GM23338 (cell line): ENCODE measurements around the gene RPS6KA5. TPM values are rescaled to one million over a fixed set of nuclear protein-coding genes. Genes with fewer than 3 reads are reported as not detected.

Source experiments
- ATAC-seq: fragments of 200-7000 bp; cut with Tn5 transposase; 3 replicates; pipeline ENCODE4 v1.9.1; 2020
- DNase-seq: peaks from one replicate; pipeline ENCODE4 v3.0.0-alpha.2; 2015; ENCODE audit warnings: low spot score
- H2AFZ ChIP-seq: fragments of 200-600 bp; sonication (generic); 2 replicates; pipeline ENCODE4 v1.8.0; 2016; ENCODE audit warnings: antibody characterized with exemption, mild to moderate bottlenecking, moderate library complexity
- H3F3A ChIP-seq: fragments of 200-600 bp; sonication (generic); replicated peaks from 2 replicates; pipeline ENCODE4 v1.8.0; 2017; ENCODE audit warnings: antibody characterized with exemption, mixed run types, low read depth
- H3K27ac ChIP-seq: fragments of 200-600 bp; sonication (generic); 2 replicates; pipeline ENCODE4 v1.6.1; 2016; ENCODE audit warnings: low read depth
- H3K27me3 ChIP-seq: fragments of 200-600 bp; sonication (generic); 2 replicates; pipeline ENCODE4 v1.8.0; 2016; ENCODE audit warnings: mild to moderate bottlenecking, mixed run types, moderate library complexity; ENCODE audit not compliant: insufficient read depth
- H3K36me3 ChIP-seq: fragments of 200-600 bp; sonication (generic); 2 replicates; pipeline ENCODE4 v1.8.0; 2016; ENCODE audit warnings: mild to moderate bottlenecking; ENCODE audit not compliant: insufficient read depth
- H3K4me1 ChIP-seq: fragments of 200-600 bp; sonication (generic); 2 replicates; pipeline ENCODE4 v1.8.0; 2016; ENCODE audit warnings: mild to moderate bottlenecking, moderate library complexity; ENCODE audit not compliant: insufficient read depth
- H3K4me2 ChIP-seq: fragments of 200-600 bp; sonication (generic); 2 replicates; pipeline ENCODE4 v1.7.1; 2017; ENCODE audit warnings: mixed run types
- H3K4me3 ChIP-seq: fragments of 200-600 bp; sonication (generic); 2 replicates; pipeline ENCODE4 v1.6.1; 2016; ENCODE audit warnings: mixed run types
- H3K79me2 ChIP-seq: fragments of 200-600 bp; sonication (generic); replicated peaks from 2 replicates; pipeline ENCODE4 v1.8.0; 2017; ENCODE audit warnings: mild to moderate bottlenecking; ENCODE audit not compliant: insufficient read depth
- H3K9me2 ChIP-seq: fragments of 200-600 bp; sonication (generic); 2 replicates; pipeline ENCODE4 v1.8.0; 2017; ENCODE audit not compliant: insufficient read depth
- H4K20me1 ChIP-seq: fragments of 200-600 bp; sonication (generic); replicated peaks from 2 replicates; pipeline ENCODE4 v1.8.0; 2017; ENCODE audit warnings: mild to moderate bottlenecking; ENCODE audit not compliant: insufficient read depth
- H3K27ac Mint-ChIP-seq: 2 replicates; pipeline ENCODE4 v1.8.0; 2020; ENCODE audit warnings: inconsistent platforms, mild to moderate bottlenecking, moderate library complexity, mixed read lengths
- H3K27me3 Mint-ChIP-seq: 3 replicates; pipeline ENCODE4 v1.8.0; 2022; ENCODE audit warnings: low read depth, mild to moderate bottlenecking, moderate library complexity, mixed read lengths, inconsistent platforms; ENCODE audit not compliant: insufficient read depth, poor library complexity
- H3K36me3 Mint-ChIP-seq: 3 replicates; pipeline ENCODE4 v1.8.0; 2021; ENCODE audit warnings: low read depth, mild to moderate bottlenecking, inconsistent platforms, moderate library complexity, mixed read lengths
- H3K4me1 Mint-ChIP-seq: 3 replicates; pipeline ENCODE4 v1.8.0; 2020; ENCODE audit warnings: mild to moderate bottlenecking, inconsistent platforms, mixed read lengths
- H3K4me3 Mint-ChIP-seq: 3 replicates; pipeline ENCODE4 v1.8.0; 2021; ENCODE audit warnings: moderate library complexity, mild to moderate bottlenecking, inconsistent platforms, mixed read lengths
- H3K9me3 Mint-ChIP-seq: 3 replicates; pipeline ENCODE4 v1.8.0; 2020; ENCODE audit warnings: moderate library complexity, mild to moderate bottlenecking, inconsistent platforms, mixed read lengths
- CREB1 ChIP-seq: fragments of 250-450 bp; sonication (Bioruptor Pico); IDR thresholded peaks from 2 replicates; pipeline ENCODE4 v1.5.0; 2020; ENCODE audit warnings: low read depth, mild to moderate bottlenecking, moderate library complexity
- EZH2 ChIP-seq: fragments of 200-600 bp; sonication (generic); IDR thresholded peaks from one replicate; pipeline ENCODE4 v1.8.0; 2017; ENCODE audit warnings: antibody characterized with exemption, mild to moderate bottlenecking, low read depth; ENCODE audit not compliant: unreplicated experiment
- EZH2phosphoT487 ChIP-seq: fragments of 200-600 bp; sonication (generic); IDR thresholded peaks from one replicate; pipeline ENCODE4 v1.8.1; 2018; ENCODE audit warnings: antibody characterized with exemption; ENCODE audit not compliant: unreplicated experiment
- JUNB ChIP-seq: IDR thresholded peaks from one replicate; pipeline ENCODE4 v1.6.1; 2016; ENCODE audit warnings: antibody characterized with exemption; ENCODE audit not compliant: unreplicated experiment
- NANOG ChIP-seq: IDR thresholded peaks from 2 replicates; pipeline ENCODE4 v1.6.1; 2016; ENCODE audit warnings: antibody characterized with exemption, borderline replicate concordance
- POLR2AphosphoS5 ChIP-seq: IDR thresholded peaks from 2 replicates; pipeline ENCODE4 v1.6.1; 2016; ENCODE audit warnings: antibody characterized with exemption, low read depth
- STAT1 ChIP-seq: IDR thresholded peaks from one replicate; pipeline ENCODE4 v1.6.1; 2016; ENCODE audit warnings: antibody characterized with exemption; ENCODE audit not compliant: unreplicated experiment
- ZNF114 ChIP-seq: fragments of 250-450 bp; sonication (Bioruptor Pico); IDR thresholded peaks from 2 replicates; pipeline ENCODE4 v1.5.0; 2020; ENCODE audit warnings: mild to moderate bottlenecking, moderate library complexity
- ZNF331 ChIP-seq: fragments of 250-450 bp; sonication (Bioruptor Pico); IDR thresholded peaks from 2 replicates; pipeline ENCODE4 v1.5.0; 2020; ENCODE audit warnings: low read depth, mild to moderate bottlenecking, moderate library complexity
- polyA plus RNA-seq: library from polyadenylated mRNA; unstranded; fragments of >200 nt; fragmentation: Nextera tagmentation; extraction: Ambion mirVana; gene quantifications from 2 replicates; pipeline ENCODE4 v1.2.1, GENCODE V29; 2016
- total RNA-seq: library from RNA; depleted of rRNA; stranded (reverse); fragments of >200 nt; shearing (Covaris generic); gene quantifications from 2 replicates; pipeline ENCODE4 v1.2.3, GENCODE V29; 2014
- TF ChIP-seq, protein P1 (sequence below): IDR thresholded peaks from one replicate; pipeline ENCODE4 v1.6.1; 2018; ENCODE audit warnings: antibody characterized with exemption; ENCODE audit not compliant: unreplicated experiment
- TF ChIP-seq, protein P2 (sequence below): fragments of 250-450 bp; sonication (Bioruptor Pico); IDR thresholded peaks from 2 replicates; pipeline ENCODE4 v1.5.0; 2020; ENCODE audit warnings: mild to moderate bottlenecking, moderate library complexity
- TF ChIP-seq, protein P3 (sequence below), 2 experiments: fragments of 200-600 bp in 1 of 2; sonication (generic) in 1 of 2; conservative IDR thresholded peaks; 2 replicates each; pipeline versions ENCODE4 v1.5.1 to v1.6.1; 2016 to 2017; ENCODE audit warnings: antibody characterized with exemption in 2 of 2, low read depth in 2 of 2, mild to moderate bottlenecking in 2 of 2, moderate library complexity in 1 of 2
- TF ChIP-seq, protein P4 (sequence below): IDR thresholded peaks from 2 replicates; pipeline ENCODE4 v1.6.1; 2016; ENCODE audit warnings: antibody characterized with exemption

Gene RPS6KA5
- total and polyA plus RNA-seq, 2 experiments from 2014 or later, result 2.1 to 2.4 TPM

DNA sequence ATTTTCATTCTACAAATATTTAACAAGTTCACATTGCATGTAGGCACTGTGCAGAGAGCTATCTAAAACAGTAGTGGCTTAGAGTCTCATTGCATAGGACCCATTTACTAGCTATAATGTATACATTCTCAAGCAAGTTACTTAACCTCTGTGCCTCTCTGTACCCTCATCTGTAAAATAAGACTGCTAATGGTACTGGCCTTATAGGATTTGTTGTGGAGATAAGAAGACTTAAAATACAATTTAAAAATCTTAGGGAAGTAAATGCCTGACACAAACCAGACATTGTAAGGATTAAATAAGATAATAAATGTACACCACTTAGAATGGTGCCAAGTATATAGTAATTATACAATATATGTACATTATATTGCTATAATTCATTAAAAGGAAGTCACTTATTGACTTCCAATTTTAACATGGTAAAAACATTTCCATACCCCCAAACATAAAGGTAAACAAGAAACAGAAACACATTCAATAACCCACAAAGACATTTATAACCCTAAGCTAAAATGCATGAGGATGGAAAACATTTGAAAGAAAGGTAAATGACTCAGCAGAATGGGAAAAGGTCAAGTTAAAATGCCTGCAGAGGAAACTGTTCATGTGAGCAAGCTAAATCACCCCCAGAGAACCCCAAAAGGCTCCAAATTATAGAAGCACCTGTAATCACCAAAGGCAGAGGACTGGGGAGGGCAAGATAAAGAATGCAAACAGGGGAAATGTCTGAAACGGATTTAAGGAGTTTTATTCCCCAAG is 30.8 kb downstream of the RPS6KA5 start:
- Mint-ChIP-seq H3K4me1 (peaks cover 11% of the 10 kb centered on the region), H3K27ac (peak overlapping the region; percentile 95), H3K9me3 (no peaks in the 10 kb centered on the region), H3K4me3 (no peak overlapping the region), H3K27me3 (no peaks in the 10 kb centered on the region), H3K36me3 (no peaks in the 10 kb centered on the region)
- H3K4me1 ChIP-seq, result peaks cover 10% of the 10 kb centered on the region
- H3K9me2 ChIP-seq, result no peaks in the 10 kb centered on the region
- ATAC-seq, result no peak
- TF ChIP-seq, protein P1, sequence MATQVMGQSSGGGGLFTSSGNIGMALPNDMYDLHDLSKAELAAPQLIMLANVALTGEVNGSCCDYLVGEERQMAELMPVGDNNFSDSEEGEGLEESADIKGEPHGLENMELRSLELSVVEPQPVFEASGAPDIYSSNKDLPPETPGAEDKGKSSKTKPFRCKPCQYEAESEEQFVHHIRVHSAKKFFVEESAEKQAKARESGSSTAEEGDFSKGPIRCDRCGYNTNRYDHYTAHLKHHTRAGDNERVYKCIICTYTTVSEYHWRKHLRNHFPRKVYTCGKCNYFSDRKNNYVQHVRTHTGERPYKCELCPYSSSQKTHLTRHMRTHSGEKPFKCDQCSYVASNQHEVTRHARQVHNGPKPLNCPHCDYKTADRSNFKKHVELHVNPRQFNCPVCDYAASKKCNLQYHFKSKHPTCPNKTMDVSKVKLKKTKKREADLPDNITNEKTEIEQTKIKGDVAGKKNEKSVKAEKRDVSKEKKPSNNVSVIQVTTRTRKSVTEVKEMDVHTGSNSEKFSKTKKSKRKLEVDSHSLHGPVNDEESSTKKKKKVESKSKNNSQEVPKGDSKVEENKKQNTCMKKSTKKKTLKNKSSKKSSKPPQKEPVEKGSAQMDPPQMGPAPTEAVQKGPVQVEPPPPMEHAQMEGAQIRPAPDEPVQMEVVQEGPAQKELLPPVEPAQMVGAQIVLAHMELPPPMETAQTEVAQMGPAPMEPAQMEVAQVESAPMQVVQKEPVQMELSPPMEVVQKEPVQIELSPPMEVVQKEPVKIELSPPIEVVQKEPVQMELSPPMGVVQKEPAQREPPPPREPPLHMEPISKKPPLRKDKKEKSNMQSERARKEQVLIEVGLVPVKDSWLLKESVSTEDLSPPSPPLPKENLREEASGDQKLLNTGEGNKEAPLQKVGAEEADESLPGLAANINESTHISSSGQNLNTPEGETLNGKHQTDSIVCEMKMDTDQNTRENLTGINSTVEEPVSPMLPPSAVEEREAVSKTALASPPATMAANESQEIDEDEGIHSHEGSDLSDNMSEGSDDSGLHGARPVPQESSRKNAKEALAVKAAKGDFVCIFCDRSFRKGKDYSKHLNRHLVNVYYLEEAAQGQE, result no peak
- TF ChIP-seq, protein P2, sequence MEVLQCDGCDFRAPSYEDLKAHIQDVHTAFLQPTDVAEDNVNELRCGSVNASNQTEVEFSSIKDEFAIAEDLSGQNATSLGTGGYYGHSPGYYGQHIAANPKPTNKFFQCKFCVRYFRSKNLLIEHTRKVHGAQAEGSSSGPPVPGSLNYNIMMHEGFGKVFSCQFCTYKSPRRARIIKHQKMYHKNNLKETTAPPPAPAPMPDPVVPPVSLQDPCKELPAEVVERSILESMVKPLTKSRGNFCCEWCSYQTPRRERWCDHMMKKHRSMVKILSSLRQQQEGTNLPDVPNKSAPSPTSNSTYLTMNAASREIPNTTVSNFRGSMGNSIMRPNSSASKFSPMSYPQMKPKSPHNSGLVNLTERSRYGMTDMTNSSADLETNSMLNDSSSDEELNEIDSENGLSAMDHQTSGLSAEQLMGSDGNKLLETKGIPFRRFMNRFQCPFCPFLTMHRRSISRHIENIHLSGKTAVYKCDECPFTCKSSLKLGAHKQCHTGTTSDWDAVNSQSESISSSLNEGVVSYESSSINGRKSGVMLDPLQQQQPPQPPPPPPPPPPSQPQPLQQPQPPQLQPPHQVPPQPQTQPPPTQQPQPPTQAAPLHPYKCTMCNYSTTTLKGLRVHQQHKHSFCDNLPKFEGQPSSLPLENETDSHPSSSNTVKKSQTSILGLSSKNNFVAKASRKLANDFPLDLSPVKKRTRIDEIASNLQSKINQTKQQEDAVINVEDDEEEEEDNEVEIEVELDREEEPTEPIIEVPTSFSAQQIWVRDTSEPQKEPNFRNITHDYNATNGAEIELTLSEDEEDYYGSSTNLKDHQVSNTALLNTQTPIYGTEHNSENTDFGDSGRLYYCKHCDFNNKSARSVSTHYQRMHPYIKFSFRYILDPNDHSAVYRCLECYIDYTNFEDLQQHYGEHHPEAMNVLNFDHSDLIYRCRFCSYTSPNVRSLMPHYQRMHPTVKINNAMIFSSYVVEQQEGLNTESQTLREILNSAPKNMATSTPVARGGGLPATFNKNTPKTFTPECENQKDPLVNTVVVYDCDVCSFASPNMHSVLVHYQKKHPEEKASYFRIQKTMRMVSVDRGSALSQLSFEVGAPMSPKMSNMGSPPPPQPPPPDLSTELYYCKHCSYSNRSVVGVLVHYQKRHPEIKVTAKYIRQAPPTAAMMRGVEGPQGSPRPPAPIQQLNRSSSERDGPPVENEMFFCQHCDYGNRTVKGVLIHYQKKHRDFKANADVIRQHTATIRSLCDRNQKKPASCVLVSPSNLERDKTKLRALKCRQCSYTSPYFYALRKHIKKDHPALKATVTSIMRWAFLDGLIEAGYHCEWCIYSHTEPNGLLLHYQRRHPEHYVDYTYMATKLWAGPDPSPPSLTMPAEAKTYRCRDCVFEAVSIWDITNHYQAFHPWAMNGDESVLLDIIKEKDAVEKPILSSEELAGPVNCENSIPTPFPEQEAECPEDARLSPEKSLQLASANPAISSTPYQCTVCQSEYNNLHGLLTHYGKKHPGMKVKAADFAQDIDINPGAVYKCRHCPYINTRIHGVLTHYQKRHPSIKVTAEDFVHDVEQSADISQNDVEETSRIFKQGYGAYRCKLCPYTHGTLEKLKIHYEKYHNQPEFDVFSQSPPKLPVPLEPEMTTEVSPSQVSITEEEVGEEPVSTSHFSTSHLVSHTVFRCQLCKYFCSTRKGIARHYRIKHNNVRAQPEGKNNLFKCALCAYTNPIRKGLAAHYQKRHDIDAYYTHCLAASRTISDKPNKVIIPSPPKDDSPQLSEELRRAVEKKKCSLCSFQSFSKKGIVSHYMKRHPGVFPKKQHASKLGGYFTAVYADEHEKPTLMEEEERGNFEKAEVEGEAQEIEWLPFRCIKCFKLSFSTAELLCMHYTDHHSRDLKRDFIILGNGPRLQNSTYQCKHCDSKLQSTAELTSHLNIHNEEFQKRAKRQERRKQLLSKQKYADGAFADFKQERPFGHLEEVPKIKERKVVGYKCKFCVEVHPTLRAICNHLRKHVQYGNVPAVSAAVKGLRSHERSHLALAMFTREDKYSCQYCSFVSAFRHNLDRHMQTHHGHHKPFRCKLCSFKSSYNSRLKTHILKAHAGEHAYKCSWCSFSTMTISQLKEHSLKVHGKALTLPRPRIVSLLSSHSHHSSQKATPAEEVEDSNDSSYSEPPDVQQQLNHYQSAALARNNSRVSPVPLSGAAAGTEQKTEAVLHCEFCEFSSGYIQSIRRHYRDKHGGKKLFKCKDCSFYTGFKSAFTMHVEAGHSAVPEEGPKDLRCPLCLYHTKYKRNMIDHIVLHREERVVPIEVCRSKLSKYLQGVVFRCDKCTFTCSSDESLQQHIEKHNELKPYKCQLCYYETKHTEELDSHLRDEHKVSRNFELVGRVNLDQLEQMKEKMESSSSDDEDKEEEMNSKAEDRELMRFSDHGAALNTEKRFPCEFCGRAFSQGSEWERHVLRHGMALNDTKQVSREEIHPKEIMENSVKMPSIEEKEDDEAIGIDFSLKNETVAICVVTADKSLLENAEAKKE (CRISPR knock-in tag), result no peak
- TF ChIP-seq, protein P3, sequence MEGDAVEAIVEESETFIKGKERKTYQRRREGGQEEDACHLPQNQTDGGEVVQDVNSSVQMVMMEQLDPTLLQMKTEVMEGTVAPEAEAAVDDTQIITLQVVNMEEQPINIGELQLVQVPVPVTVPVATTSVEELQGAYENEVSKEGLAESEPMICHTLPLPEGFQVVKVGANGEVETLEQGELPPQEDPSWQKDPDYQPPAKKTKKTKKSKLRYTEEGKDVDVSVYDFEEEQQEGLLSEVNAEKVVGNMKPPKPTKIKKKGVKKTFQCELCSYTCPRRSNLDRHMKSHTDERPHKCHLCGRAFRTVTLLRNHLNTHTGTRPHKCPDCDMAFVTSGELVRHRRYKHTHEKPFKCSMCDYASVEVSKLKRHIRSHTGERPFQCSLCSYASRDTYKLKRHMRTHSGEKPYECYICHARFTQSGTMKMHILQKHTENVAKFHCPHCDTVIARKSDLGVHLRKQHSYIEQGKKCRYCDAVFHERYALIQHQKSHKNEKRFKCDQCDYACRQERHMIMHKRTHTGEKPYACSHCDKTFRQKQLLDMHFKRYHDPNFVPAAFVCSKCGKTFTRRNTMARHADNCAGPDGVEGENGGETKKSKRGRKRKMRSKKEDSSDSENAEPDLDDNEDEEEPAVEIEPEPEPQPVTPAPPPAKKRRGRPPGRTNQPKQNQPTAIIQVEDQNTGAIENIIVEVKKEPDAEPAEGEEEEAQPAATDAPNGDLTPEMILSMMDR (conservative IDR thresholded peaks at IDR 0.05; ENCODE audit: low read depth in 2 of 2), result no peak
- TF ChIP-seq STAT1 (no peak), JUNB (no peak), CREB1 (no peak), EZH2 (no peak), ZNF114 (CRISPR knock-in tag) (no peak), NANOG (no peak), ZNF331 (CRISPR knock-in tag) (no peak), EZH2phosphoT487 (no peak), POLR2AphosphoS5 (no peak)
- TF ChIP-seq, protein P4, sequence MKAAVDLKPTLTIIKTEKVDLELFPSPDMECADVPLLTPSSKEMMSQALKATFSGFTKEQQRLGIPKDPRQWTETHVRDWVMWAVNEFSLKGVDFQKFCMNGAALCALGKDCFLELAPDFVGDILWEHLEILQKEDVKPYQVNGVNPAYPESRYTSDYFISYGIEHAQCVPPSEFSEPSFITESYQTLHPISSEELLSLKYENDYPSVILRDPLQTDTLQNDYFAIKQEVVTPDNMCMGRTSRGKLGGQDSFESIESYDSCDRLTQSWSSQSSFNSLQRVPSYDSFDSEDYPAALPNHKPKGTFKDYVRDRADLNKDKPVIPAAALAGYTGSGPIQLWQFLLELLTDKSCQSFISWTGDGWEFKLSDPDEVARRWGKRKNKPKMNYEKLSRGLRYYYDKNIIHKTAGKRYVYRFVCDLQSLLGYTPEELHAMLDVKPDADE, result no peak
- H3K4me3 ChIP-seq, result no peak overlapping the region
- H4K20me1 ChIP-seq, result no peaks in the 10 kb centered on the region
- DNase-seq, result no peak
- no peaks in the 10 kb centered on the region for H3K79me2 ChIP-seq
- H2AFZ ChIP-seq, result no peak overlapping the region
- H3K27ac ChIP-seq, result no peak overlapping the region
- no peaks in the 10 kb centered on the region for H3K36me3 ChIP-seq
- no peaks in the 10 kb centered on the region for H3K27me3 ChIP-seq
- H3K4me2 ChIP-seq, result no peak overlapping the region
- no peaks in the 10 kb centered on the region for H3F3A ChIP-seq
